NK-92 treated with Interleukin-12 subunit alpha and Interleukin-12 subunit beta, amount 100 ng/mL, for 24 hours (cell line): ENCODE results near the gene IQGAP2.

ENCODE experiments used
- DNase-seq: peaks from one replicate; lab custom pipeline; 2025; lab: John Stamatoyannopoulos, UW

Gene IQGAP2

GRCh38 chr5:76690704-76691466, 287.8 kb downstream of the IQGAP2 start:
- no peak for DNase-seq

GRCh38 chr5:76691467-76692273, 288.6 kb downstream of the IQGAP2 start:
- DNase-seq = no peak

- no peak for DNase-seq
Observed at GRCh38 chr5:76692274-76692540, 289.1 kb downstream of the IQGAP2 start.

- DNase-seq = no peak
Observed at GRCh38 chr5:76692651-76693050, 289.6 kb downstream of the IQGAP2 start.

GRCh38 chr5:76693141-76693540, 290.1 kb downstream of the IQGAP2 start:
- no peak for DNase-seq

GRCh38 chr5:76694317-76694716, 291.2 kb downstream of the IQGAP2 start:
- DNase-seq = no peak

GRCh38 chr5:76695346-76695745, 292.3 kb downstream of the IQGAP2 start:
- DNase-seq = no peak

GRCh38 chr5:76696251-76696650, 293.2 kb downstream of the IQGAP2 start:
- no peak for DNase-seq

GRCh38 chr5:76697670-76698069, 294.6 kb downstream of the IQGAP2 start:
- DNase-seq = no peak

GRCh38 chr5:76700571-76700970, 297.5 kb downstream of the IQGAP2 start:
- no peak for DNase-seq

GRCh38 chr5:76701298-76701697, 298.2 kb downstream of the IQGAP2 start:
- DNase-seq = no peak

- DNase-seq = no peak
Observed at GRCh38 chr5:76703707-76704106, 300.6 kb downstream of the IQGAP2 start.

GRCh38 chr5:76704131-76704663, 301.1 kb downstream of the IQGAP2 start:
- no peak for DNase-seq

GRCh38 chr5:76705574-76705973, 302.5 kb downstream of the IQGAP2 start:
- DNase-seq = no peak

- no peak for DNase-seq
Observed at GRCh38 chr5:76709762-76710161, 306.7 kb downstream of the IQGAP2 start.

- DNase-seq = no peak
Observed at GRCh38 chr5:76710991-76711390, 307.9 kb downstream of the IQGAP2 start.

GRCh38 chr5:76714751-76715485, 311.8 kb downstream of the IQGAP2 start:
- DNase-seq = no peak

- no peak for DNase-seq
Observed at GRCh38 chr5:76715486-76715735, 312.3 kb downstream of the IQGAP2 start.

GRCh38 chr5:76715736-76716455, 312.8 kb downstream of the IQGAP2 start, which contains the start of gene F2R:
F2R (plus strand) TSS chr5:76716126; CDS start chr5:76716308, 182 bp downstream.
- DNase-seq = peak; percentile 52

- DNase-seq = peak; percentile 37
Observed at GRCh38 chr5:76716456-76717157, 313.5 kb downstream of the IQGAP2 start.
